HCT116 (cell line): Measurements from ENCODE around the gene HS6ST3.

Experiments used
- EZH2phosphoT487 ChIP-seq: fragments of 200-600 bp; IDR thresholded peaks from 2 replicates; pipeline ENCODE4 v1.6.1; 2018; ENCODE audit warnings: antibody characterized with exemption, borderline replicate concordance
- ZBTB33 ChIP-seq: IDR thresholded peaks from 2 replicates; pipeline ENCODE4 v1.6.1; 2011; ENCODE audit warnings: mild to moderate bottlenecking, low read length, moderate library complexity; ENCODE audit not compliant: insufficient replicate concordance; ENCODE audit errors: extremely low read depth
- TF ChIP-seq, protein P1 (sequence below): IDR thresholded peaks from 2 replicates; pipeline ENCODE4 v1.6.1; 2012; ENCODE audit warnings: low read depth
- TF ChIP-seq, protein P2 (sequence below): IDR thresholded peaks from 2 replicates; pipeline ENCODE4 v1.6.1; 2012
- TF ChIP-seq, protein P3 (sequence below), 3 experiments: fragments of 200-600 bp in 1 of 3; sonication (generic) in 1 of 3; IDR thresholded peaks in 2 of 3; conservative IDR thresholded peaks in 1 of 3; 2 replicates each; pipeline ENCODE4 v1.5.1; 2012 to 2017; ENCODE audit warnings: low read depth in 2 of 3, low read length in 2 of 3, antibody characterized with exemption in 1 of 3, borderline replicate concordance in 1 of 3, control low read depth in 1 of 3, mild to moderate bottlenecking in 1 of 3, mixed read lengths in 1 of 3, mixed run types in 1 of 3, moderate library complexity in 1 of 3; ENCODE audit not compliant: insufficient read depth in 1 of 3

GRCh38 chr13:96707146-96707545 lies 617.2 kb downstream of the HS6ST3 start:
- TF ChIP-seq, protein P1, sequence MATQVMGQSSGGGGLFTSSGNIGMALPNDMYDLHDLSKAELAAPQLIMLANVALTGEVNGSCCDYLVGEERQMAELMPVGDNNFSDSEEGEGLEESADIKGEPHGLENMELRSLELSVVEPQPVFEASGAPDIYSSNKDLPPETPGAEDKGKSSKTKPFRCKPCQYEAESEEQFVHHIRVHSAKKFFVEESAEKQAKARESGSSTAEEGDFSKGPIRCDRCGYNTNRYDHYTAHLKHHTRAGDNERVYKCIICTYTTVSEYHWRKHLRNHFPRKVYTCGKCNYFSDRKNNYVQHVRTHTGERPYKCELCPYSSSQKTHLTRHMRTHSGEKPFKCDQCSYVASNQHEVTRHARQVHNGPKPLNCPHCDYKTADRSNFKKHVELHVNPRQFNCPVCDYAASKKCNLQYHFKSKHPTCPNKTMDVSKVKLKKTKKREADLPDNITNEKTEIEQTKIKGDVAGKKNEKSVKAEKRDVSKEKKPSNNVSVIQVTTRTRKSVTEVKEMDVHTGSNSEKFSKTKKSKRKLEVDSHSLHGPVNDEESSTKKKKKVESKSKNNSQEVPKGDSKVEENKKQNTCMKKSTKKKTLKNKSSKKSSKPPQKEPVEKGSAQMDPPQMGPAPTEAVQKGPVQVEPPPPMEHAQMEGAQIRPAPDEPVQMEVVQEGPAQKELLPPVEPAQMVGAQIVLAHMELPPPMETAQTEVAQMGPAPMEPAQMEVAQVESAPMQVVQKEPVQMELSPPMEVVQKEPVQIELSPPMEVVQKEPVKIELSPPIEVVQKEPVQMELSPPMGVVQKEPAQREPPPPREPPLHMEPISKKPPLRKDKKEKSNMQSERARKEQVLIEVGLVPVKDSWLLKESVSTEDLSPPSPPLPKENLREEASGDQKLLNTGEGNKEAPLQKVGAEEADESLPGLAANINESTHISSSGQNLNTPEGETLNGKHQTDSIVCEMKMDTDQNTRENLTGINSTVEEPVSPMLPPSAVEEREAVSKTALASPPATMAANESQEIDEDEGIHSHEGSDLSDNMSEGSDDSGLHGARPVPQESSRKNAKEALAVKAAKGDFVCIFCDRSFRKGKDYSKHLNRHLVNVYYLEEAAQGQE: no peak
- TF ChIP-seq ZBTB33: no peak
- TF ChIP-seq, protein P2, sequence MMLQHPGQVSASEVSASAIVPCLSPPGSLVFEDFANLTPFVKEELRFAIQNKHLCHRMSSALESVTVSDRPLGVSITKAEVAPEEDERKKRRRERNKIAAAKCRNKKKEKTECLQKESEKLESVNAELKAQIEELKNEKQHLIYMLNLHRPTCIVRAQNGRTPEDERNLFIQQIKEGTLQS: no peak
- TF ChIP-seq, protein P3, sequence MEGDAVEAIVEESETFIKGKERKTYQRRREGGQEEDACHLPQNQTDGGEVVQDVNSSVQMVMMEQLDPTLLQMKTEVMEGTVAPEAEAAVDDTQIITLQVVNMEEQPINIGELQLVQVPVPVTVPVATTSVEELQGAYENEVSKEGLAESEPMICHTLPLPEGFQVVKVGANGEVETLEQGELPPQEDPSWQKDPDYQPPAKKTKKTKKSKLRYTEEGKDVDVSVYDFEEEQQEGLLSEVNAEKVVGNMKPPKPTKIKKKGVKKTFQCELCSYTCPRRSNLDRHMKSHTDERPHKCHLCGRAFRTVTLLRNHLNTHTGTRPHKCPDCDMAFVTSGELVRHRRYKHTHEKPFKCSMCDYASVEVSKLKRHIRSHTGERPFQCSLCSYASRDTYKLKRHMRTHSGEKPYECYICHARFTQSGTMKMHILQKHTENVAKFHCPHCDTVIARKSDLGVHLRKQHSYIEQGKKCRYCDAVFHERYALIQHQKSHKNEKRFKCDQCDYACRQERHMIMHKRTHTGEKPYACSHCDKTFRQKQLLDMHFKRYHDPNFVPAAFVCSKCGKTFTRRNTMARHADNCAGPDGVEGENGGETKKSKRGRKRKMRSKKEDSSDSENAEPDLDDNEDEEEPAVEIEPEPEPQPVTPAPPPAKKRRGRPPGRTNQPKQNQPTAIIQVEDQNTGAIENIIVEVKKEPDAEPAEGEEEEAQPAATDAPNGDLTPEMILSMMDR (IDR thresholded peaks at IDR 0.05 in 2 of 3, conservative IDR thresholded peaks at IDR 0.05 in 1 of 3; ENCODE audit: borderline replicate concordance in 1 of 3, insufficient read depth in 1 of 3, low read depth in 2 of 3, low read length in 2 of 3): no peak
- no peak for TF ChIP-seq EZH2phosphoT487
